Heart right ventricle (tissue), 16 donors: Measurements from ENCODE around the gene PTPRJ. TPM values are rescaled to one million over a fixed set of nuclear protein-coding genes. Genes with fewer than 3 reads are reported as not detected.

Experiments
- ATAC-seq, 8 donors: fragments of 200-7000 bp; cut with Tn5 transposase; one replicate each; pipeline ENCODE4 v1.9.1; 2020; ENCODE audit warnings: mild to moderate bottlenecking in 8 of 8, moderate library complexity in 8 of 8, moderate number of reproducible peaks in 1 of 8
- DNase-seq, 2 donors: peaks; one replicate each; pipeline ENCODE4 v3.0.0-alpha.2; 2020
- H3K27ac ChIP-seq, 10 donors: fragments of 200-600 bp; sonication (generic) in 2 of 10; one replicate each; pipeline versions ENCODE4 v1.5.0 to v1.8.0; 2020 to 2022; ENCODE audit warnings: mild to moderate bottlenecking in 3 of 10
- H3K27me3 ChIP-seq, 7 donors: fragments of 200-600 bp; one replicate each; pipeline ENCODE4 v1.8.0; 2021 to 2022; ENCODE audit warnings: mild to moderate bottlenecking in 2 of 7
- H3K36me3 ChIP-seq, 9 donors: fragments of 200-600 bp; sonication (generic) in 1 of 9; one replicate each; pipeline versions ENCODE4 v1.5.0 to v1.8.0; 2020 to 2022; ENCODE audit warnings: mild to moderate bottlenecking in 2 of 9
- H3K4me1 ChIP-seq, 9 donors: fragments of 200-600 bp; sonication (generic) in 1 of 9; one replicate each; pipeline versions ENCODE4 v1.5.0 to v1.8.0; 2020 to 2022; ENCODE audit warnings: mild to moderate bottlenecking in 4 of 9
- H3K4me3 ChIP-seq, 10 donors: fragments of 200-600 bp; sonication (generic) in 2 of 10; one replicate each; pipeline versions ENCODE4 v1.5.0 to v1.8.0; 2020 to 2022; ENCODE audit warnings: mild to moderate bottlenecking in 7 of 10, moderate library complexity in 2 of 10
- H3K9me3 ChIP-seq, 11 donors: fragments of 200-600 bp in 10 of 11; sonication (generic) in 2 of 11; one replicate each; pipeline versions ENCODE4 v1.5.0 to v1.8.0; 2013 to 2022; ENCODE audit warnings: mild to moderate bottlenecking in 2 of 11, control low read depth in 1 of 11, moderate library complexity in 1 of 11
- WGBS, 2 donors: extraction: QIAGEN DNeasy Blood & Tissue Kit; methylation state at CpG; one replicate each; pipeline ENCODE4 v1.1.7; 2013; ENCODE audit warnings: inconsistent platforms in 1 of 2; 5-methylcytosine and 5-hydroxymethylcytosine counted together
- intact Hi-C, 10 donors: fragments of 100-400 bp; cut with DNase I; formaldehyde crosslinking; loops; one replicate each; pipeline versions ENCODE4 v1.11.1 to v1.14.2; 2022
- polyA plus RNA-seq, 2 donors: library from polyadenylated mRNA; stranded (reverse); fragments of 200-250 nt; gene quantifications; one replicate each; pipeline ENCODE4 v1.2.3, GENCODE V29; 2013
- total RNA-seq, 10 donors: library from RNA; stranded (reverse); fragmentation: NEBNext Ultra II Directional in 3 of 10; extraction: Animal tissue kit (Norgen Biotek cat#: 25700) in 3 of 10; gene quantifications; one replicate each; pipeline versions ENCODE4 v1.2.1 to v1.2.4, GENCODE V29; 2021 to 2023
- TF ChIP-seq, protein P1 (sequence below), 9 donors: fragments of 200-600 bp; sonication (generic) in 2 of 9; IDR thresholded peaks; one replicate each; pipeline versions ENCODE4 v1.5.0 to v1.8.0; 2021 to 2022; ENCODE audit warnings: antibody characterized with exemption in 9 of 9, mild to moderate bottlenecking in 5 of 9, moderate library complexity in 1 of 9
- donor health status: Arrhythmogenic right ventricular cardiomyopathy.
- donor health status: ischemic (EF 13 %, LVEDD 7.1; RV severe dilation, severe dysfunction).
- donor health status: healthy with polysubstance abuse.
- donor health status: DM: no; HTN: yes; CAD: no.
- donor health status: DM: no; HTN: no; CAD: no.
- donor health status: ischemic (EF 25% LVEDD 6.9; RV normal size, moderate dysfunction).
- donor health status: ischemic (EF 25% LVEDD 5.7; RV mildly dilated, moderate dysfunction).
- donor health status: healthy.
- donor health status: DM: yes; HTN: yes; CAD: no.
- donor health status: Ischemic cardiomyopathy.
- donor health status: ischemic (EF 35%, LVEDD 5.7; RV mildly dilated, moderate dysfunction).
- donor health status: nonischemic (EF 11% LVEDD 7.7; RV severe dilation, severe dysfunction).
- donor health status: DM: yes; HTN: yes; CAD: no.
- donor health status: PGD.
- donor health status: ischemic (EF 29% LVEDD 5.4; RV normal size, mild dysfunction).
- donor health status: nonischemic (EF 23%, LVEDD 6.1; RV moderate dilation, normal function).

Gene PTPRJ
- total and polyA plus RNA-seq, 12 donors = 0.78 to 22.9 (median 6.7) TPM

DNA sequence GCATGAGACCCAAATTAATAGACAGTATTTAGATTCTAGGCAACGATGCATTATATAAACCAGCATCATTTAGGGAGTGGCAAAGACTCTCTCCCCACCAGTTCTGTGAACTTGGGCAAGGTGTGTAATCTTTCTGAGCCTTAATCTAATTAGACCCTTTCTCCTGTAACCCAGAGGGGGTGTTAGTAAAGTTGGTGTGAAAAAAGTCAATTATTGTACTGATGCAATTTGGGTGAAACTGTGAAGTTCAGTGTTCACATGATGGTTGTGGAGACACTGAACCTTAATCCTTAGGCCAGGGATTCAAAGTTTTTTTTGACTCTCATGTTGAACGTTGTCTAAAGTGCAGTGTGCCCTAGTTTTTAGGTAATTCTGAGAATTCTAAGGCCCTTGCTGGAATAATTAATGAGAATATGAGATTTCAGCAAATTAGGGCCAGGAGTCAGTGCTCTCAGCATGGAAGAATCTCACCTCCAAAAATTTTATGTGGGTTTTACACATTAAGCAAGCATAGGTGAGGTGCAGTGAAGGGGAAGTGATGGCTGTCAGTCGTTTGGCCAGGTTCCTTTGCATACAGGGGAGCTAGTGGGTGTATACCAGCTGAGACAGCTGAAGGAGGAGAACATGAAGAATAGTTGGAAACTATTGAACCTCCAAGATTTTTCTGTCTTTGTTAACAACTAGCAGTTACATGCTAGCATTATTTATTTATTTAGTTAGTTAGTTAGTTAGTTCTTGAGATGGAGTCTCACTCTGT lies 94.2 kb downstream of the PTPRJ start:
- 79 to 84% methylated on average over 3 of the region's 3 CpGs for WGBS, 2 donors
- DNase-seq (no peak), ATAC-seq (no peak)
- Histone ChIP-seq H3K27ac (no peak overlapping the region), H3K4me3 (no peak overlapping the region), H3K27me3 (no peaks in the 10 kb centered on the region), H3K36me3 (peaks cover 0 to 5% (median 0%) of the 10 kb centered on the region in 9 donors), H3K4me1 (peaks cover 0 to 33% (median 0%) of the 10 kb centered on the region in 9 donors), H3K9me3 (no peaks in the 10 kb centered on the region)
- TF ChIP-seq, protein P1, sequence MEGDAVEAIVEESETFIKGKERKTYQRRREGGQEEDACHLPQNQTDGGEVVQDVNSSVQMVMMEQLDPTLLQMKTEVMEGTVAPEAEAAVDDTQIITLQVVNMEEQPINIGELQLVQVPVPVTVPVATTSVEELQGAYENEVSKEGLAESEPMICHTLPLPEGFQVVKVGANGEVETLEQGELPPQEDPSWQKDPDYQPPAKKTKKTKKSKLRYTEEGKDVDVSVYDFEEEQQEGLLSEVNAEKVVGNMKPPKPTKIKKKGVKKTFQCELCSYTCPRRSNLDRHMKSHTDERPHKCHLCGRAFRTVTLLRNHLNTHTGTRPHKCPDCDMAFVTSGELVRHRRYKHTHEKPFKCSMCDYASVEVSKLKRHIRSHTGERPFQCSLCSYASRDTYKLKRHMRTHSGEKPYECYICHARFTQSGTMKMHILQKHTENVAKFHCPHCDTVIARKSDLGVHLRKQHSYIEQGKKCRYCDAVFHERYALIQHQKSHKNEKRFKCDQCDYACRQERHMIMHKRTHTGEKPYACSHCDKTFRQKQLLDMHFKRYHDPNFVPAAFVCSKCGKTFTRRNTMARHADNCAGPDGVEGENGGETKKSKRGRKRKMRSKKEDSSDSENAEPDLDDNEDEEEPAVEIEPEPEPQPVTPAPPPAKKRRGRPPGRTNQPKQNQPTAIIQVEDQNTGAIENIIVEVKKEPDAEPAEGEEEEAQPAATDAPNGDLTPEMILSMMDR (IDR thresholded peaks at IDR 0.05) = no peak
- intact Hi-C loops = no loop called here

DNA sequence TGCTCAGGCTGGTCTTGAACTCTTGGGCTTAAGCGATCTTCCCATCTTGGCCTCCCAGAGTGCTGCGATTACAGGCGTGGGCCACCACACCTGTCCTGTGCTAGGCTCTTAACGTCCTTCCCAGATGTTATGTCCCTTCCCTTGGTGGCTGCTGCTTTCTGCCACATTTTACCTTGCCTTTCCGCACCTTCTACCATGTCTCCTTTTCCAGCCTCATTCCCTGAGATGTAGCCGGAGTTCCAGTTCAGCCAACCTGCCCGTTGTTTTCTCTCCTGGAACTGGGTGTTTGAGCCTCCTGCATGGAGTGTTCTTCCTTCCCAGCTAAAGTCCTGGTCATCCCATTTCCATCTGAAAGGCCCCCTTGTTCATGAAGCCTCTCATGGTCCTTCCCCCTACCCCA lies 95.3 kb downstream of the PTPRJ start:
- no peaks in the 10 kb centered on the region for H3K9me3 ChIP-seq
- H3K36me3 ChIP-seq = no peaks in the 10 kb centered on the region
- 93 to 95% methylated on average over 7 of the region's 7 CpGs for WGBS, 2 donors
- TF ChIP-seq, protein P1 (IDR thresholded peaks at IDR 0.05) = no peak
- intact Hi-C loops = no loop called here
- ATAC-seq = no peak
- H3K4me1 ChIP-seq = peaks cover 0 to 43% (median 8%) of the 10 kb centered on the region in 9 donors
- DNase-seq = no peak
- H3K4me3 ChIP-seq = no peak overlapping the region
- no peak overlapping the region for H3K27ac ChIP-seq
- H3K27me3 ChIP-seq = no peaks in the 10 kb centered on the region

DNA sequence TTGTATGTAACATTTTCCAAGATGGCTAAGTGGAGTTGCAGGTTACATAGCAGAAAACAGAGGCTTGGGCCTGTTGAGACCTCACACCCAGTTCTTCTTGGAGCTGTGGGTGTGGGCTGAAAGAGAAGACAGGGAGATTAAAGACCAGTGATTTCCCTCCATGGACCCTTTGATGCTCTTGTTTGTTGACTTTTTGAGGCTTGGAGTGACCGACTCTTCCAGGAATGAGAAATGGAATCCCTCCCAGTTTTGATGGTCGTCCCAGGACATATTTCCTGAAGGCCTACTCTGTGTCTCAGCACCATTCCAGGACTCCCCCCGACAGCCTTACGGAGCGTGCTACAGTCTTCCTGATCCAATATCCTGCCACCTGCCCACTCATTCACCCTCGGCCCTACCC lies 96.9 kb downstream of the PTPRJ start:
- Histone ChIP-seq H3K27me3 (no peaks in the 10 kb centered on the region), H3K4me1 (peaks cover 0 to 59% (median 20%) of the 10 kb centered on the region in 9 donors), H3K9me3 (no peaks in the 10 kb centered on the region), H3K4me3 (no peak overlapping the region), H3K36me3 (no peaks in the 10 kb centered on the region), H3K27ac (no peak overlapping the region)
- DNase-seq (no peak), ATAC-seq (no peak)
- intact Hi-C loops = no loop called here
- TF ChIP-seq, protein P1 (IDR thresholded peaks at IDR 0.05) = no peak
- 84 to 92% methylated on average over 6 of the region's 6 CpGs for WGBS, 2 donors

DNA sequence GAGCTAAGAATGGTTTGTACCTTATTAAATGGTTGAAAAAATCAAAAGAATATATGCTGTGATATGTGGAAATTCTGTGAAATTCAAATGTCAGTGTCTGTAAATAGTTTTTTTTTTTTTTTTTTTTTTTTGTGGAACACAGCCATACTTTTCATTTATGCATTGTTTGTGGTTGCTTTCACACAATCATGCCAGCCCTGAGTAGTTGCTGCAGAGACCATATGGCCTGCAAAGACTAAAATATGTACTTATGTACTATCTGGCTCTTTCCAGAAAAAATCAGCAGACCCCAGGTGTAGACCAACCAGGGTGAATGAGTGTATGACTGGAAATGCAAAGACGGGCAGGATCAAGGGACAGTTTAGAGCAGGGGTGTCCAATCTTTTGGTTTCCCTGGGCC lies 98.3 kb downstream of the PTPRJ start:
- TF ChIP-seq, protein P1 (IDR thresholded peaks at IDR 0.05) = no peak
- Histone ChIP-seq H3K9me3 (no peaks in the 10 kb centered on the region), H3K27ac (no peak overlapping the region), H3K4me1 (peaks cover 0 to 64% (median 25%) of the 10 kb centered on the region in 9 donors), H3K4me3 (no peak overlapping the region), H3K27me3 (no peaks in the 10 kb centered on the region), H3K36me3 (no peaks in the 10 kb centered on the region)
- intact Hi-C loops = no loop called here
- WGBS, 2 donors = 95% methylated on average over 1 of the region's 1 CpG
- DNase-seq (no peak), ATAC-seq (no peak)
